ENCODE results near the gene ARFGEF3.

Gene ARFGEF3

DNA sequence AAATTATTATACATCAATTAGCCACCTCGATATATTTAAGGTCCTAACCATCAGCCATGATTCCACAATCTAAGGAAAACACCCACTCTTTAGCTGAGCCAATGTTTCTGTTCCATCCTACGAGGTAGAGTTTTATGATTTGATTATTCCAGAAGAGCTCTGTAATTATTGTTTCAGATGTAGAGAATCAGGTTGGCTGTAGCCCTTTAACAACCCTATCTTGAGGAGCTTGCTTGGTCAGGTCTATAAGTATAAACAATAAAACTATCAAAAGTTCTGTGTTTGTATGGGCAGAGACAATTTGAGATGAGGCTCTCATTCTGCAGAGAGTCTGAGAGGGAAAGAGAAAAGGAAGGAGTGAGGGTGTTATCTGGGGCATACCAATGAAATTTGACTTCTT is 56.7 kb downstream of the ARFGEF3 start, which contains the start of gene PBOV1:
Gene PBOV1, minus strand, starts transcription at position 43 of the 400 bp plus-strand sequence. CDS start 96 bp downstream, outside the sequence.
- DNase-seq: no peak

DNA sequence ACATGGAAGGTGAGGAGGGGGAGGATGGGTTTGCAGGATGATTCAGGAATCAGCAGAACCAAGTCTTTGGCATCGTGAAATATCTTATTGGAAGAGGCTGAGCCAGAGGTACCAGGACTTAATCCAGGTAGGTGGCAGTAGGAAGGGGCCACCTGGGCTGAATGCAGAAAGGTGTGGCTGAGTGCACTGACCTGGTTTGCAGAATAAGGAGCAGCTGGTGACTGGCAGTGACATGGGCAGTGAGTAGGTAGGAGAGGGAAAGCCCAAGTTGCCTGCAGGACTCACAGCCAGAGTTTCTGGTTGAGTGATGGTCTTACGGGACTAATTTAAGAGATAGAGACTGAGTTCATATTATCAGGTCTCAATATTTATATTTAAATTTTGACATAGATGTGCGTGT is 57.7 kb downstream of the ARFGEF3 start:
- no peak for DNase-seq

DNA sequence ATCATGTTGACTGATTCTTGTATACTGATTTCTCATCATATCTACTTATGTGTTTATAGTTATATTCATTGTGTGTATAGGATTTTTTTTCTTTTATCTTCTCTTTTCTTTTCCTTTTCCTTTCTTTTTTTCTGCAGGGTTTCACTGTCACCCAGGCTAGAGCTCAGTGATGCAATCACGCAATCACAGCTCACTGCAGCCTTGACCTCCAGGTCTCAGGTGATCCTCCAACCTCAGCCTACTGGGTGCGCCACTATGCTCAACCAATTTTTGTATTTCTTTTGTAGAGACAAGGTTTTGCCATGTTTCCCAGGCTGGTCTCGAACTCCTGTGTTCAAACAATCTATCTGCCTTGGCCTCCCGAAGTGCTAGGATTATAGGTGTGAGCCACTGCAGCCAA is 58.2 kb downstream of the ARFGEF3 start:
- DNase-seq: no peak

DNA sequence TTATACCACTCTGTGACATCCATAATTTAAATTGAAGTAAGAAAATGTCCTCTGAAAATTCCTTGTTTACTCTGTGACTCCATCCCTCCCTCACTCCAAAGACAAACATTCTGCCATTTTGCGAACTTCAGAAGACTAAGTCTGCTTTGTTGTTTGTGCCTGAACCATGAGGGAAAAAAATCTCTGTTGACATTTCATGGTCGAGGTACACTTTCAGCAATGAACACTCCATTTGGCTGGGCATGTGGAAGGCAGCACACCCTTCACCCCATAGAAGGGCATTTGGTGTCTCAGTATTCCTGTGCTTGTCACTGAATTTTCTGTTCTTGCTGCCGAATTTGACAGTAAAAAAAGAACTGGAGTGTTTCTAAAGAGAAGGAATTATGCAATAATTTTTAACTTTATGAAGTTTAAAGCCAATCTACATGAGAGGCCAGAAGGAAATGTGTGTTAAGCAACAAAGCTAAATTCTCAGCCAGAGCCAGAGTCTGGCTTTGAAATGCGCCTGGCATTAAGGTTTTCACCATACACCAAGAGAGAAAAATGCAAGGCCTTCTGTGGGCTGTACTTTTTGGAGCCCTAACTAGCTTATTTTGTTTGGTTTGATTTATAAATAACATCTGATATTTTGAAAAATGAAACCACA is 61.3 kb downstream of the ARFGEF3 start:
- DNase-seq: no peak

DNA sequence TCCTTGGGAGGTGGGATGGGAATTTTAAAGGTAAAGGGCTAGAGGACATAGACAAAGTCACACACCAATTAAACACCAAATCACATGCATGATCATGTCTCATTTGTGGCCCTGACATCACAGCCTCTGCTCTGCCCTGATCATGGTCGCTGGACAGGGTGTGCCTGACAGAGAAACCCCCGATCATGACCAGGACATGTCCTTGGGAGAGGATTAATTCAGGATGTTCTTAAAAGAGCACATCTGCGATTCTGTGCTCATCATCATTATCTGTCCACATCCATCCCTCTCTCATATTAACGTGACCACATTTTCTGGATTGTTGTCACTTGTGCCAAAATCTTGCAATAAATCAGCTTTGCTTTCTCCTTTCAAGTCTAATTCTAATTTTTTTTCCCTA is 64.2 kb downstream of the ARFGEF3 start:
- no peak for DNase-seq

DNA sequence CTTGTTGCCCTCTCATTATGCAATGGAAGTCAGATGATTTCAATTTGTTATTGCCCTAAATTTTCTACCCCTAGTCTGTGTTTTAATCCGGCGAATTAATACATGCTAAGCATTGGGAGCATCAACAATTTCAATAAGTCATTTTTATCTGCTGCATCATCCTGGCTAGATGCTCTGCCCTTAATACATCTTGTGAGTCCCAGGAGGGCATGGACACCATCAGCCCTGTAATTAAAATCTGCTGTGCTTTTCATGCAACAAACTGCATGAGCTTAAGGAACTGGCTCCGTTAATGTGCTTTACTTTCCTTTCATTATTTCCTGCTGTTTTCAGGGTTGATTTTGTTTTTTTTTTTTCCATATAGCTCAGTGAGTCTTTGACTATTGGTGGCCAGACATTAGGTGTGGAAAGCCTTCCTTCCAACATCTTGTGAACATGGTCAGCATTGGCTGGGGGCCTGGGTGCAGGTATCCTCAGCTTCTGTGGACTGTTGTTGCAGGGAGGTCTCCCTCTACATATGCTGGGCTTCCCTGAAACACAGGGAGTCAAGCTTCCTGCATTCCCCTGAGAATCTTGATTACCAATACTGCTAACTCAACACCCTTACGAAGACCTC is 65.1 kb downstream of the ARFGEF3 start:
- DNase-seq: no peak

DNA sequence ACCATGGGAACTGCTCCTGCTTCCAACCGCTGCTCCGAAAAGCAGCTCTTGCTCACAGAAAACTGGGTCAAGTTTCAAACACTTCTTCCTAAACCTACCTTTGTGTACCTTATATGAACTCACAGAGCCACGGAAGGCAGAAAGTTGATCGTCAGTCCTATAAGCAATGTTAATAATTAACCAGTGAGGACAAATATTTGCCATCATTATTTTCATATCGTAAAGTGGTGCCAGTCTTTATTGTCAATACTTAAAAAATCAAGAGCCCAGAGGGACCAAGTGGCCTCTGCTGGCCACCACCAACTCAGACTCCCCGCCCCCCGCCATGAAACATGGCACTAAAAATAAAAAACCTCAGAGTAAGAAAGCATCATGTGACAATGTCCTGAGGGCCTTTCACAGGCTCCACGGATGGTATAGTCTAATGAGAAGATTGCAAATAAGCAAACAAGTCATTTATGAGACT is 65.6 kb downstream of the ARFGEF3 start:
- no peak for DNase-seq

DNA sequence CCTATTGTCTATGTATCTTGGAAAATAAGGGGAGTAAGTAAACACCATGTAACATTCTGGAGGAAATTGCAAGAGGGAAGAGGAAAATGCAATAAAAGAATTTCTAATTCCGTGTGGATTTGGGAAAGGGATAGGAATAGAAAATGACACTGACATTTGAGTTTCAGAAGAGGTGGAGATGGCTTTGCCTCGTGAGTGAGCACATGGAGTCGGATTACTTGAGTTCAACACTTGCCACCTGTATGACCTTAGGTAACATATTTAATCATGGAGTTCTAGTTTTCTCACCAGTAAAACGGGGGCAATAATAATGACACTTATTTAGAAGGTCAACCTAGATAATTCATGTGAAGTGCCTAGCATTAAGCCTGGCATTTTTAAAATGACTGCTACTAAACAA is 67.3 kb downstream of the ARFGEF3 start:
- DNase-seq: no peak

DNA sequence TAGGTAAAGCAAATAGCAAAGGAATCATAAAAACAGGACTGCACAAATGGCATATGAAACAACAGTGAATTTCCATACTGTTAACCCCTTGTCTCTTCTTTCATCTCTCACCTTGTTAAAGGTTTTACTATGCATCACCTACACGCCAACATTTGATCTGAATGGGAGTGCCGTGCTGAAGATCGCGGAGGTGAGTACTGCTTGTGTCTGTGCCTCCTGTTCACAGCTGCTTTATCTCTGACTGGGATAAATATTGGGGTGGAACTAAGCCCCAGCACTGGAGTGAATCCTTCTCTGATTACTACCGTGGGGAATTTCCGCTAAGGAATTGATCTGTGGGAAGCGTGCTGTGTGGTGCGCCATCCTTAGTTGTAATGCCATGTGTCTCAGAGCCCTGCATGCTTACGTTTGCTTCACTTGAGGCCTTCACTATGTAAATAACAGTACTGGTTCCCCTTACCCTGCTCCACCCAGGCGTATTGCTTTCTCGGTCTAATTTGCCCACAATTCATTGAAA is 68.0 kb downstream of the ARFGEF3 start:
- no peak for DNase-seq

DNA sequence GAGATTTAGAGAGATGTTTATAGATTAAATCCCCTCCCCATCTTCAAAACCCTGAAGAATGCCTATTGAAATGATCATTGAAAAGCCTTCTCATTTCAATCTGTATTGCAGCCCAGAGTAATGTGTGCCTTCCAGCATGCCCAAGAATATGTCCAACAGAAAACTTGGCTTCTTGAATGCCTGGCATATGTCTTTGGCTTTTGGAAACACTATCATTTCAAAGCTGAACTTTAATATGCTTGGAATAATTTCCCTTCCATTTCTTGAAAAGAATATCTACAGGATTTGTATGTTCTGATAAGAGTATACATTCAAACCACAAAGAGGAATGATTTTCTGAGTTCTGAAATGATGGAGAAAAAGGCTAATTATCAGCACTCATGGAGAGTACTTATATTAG is 68.5 kb downstream of the ARFGEF3 start:
- DNase-seq: no peak

DNA sequence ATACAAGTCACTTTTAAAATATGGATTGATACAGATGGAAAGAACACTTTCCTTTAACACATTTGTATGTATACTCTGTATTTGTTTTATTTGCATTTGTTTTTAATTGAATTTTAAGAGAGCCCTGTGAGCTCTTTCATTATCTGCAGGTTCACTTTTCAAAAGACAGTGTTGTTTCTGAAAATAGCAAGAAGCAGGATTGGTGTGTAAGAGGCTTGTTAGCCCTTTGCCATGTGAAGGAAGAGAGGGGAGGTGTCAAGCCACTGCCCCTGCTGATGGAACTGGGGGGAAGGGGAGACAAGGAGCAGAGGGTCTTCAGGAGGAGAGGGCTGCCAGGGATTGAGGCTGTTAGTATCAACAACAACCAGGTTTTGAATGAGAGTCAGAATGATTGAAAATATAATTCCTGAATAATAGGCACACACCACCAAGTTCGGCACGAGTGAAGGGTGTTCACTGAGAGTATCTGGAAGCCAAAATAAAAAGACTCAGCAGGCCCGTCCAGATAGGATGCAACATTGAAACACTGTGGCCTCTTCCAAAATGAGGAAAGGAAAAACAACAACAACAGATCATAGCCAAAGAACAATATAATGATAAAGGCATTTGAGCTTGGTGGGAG is 69.1 kb downstream of the ARFGEF3 start:
- DNase-seq: no peak

DNA sequence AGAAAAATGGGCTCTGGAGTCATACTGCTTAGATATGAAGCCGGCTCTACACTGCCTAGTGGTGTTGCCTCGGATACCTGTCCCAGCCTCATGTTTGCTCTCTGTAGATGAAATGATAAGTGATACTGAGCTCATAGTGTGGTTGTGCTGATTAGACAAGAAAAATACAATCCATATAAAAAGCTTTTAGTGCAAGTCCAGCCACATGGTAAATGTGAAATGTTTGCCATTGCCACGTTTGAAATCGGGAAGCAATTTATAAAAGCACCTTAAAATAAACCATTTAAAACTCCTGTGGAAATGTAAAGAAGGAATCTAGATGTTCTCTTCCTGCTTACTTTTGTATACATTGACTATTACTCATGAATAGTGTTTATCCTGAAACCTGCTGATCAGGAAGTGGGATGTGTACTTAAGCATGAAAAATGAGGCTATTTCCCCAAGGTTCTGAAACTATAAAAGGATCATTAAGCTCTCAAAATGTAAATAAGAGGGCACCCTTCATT is 69.7 kb downstream of the ARFGEF3 start:
- no peak for DNase-seq

DNA sequence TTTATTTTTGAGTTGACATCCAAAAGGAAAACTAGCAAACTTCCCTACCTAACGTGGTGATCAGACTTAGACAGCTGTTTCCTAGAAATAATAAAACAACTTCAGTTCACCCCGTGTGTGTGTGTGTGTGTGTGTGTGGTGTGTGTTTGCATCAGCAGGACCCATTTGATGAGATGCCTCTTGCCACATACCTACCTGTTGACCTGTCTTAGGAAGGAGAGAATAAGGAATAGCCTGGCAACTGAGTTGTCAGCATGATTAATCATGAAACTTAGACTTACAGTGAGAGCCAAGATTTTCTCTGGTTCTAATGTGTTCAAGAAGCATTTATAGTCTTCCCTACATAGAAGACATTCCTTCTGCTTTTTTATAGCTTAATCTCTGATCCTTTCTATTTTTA is 72.6 kb downstream of the ARFGEF3 start:
- no peak for DNase-seq

DNA sequence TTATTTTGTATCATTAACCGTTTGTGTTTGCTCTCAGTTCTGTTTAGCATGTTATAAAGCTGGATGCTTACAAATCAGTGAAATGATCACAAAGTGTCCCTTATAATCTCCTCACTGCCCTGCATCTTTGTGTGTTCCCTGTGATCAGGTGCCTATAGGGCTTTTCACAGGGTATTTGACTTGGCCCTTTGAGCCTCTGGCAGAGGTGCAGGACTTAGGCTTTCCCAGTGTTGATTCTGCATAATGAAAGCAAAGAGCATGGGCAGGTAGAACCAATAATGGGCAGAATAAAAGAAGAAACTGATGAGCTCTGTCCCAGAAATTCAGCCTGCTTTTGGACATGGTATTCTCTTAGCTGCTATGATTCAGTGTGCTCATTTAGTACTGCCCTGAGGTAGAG is 73.5 kb downstream of the ARFGEF3 start:
- DNase-seq: no peak

DNA sequence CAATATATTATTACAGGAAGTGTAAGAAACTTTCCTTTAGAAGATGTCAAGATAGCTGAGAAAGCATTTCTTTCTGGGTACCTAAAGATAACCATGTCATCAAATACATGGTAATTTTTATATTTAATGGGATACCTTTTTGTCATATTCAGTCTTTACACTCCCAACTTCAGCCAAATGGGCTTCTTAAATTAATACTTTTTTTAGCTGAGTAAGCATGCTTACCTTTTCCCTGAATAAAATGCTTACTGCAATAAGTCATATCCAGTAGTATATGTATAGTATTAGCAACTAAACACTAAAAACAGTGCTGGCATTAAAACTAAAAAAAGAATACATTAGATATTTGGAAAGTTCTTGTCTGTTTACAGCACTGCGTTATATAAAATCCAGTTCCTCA is 74.0 kb downstream of the ARFGEF3 start:
- no peak for DNase-seq

DNA sequence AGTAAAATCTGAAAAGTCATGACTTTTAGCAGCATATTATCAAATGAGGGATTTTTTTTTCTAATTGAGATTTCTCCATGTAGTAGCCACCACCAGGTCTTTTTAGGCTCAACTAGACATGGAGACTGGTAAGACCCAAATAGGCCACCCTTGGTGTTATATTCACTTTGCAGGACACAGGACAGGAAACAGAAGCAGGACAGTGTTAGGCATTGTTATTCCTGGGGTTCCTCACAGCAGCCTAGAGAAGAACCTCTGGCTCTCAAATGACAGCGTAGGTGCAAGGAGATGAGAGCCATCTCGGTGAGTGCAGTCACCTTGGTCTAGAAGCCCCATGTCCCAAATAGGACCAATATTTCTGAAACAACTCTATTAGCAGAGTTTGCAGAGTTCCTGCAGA is 75.7 kb downstream of the ARFGEF3 start:
- no peak for DNase-seq

DNA sequence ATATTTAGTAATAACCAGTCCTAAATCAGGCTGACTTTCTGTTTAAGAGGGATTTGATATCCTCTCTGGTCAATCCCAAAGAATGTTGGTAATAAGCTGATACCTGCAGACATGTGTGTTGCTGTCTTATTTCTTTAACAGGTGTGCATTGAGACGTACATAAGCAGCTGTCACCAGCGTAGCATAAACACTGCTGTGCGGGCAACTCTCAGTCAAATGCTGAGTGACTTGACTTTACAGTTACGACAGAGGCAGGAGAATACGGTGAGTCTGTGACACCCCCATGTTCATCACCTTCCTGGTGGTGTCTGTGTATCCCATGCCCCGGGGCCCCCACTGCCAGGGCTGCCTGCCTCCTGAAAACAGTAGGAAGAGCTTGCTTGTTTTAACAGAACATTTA is 76.6 kb downstream of the ARFGEF3 start:
- DNase-seq: no peak

DNA sequence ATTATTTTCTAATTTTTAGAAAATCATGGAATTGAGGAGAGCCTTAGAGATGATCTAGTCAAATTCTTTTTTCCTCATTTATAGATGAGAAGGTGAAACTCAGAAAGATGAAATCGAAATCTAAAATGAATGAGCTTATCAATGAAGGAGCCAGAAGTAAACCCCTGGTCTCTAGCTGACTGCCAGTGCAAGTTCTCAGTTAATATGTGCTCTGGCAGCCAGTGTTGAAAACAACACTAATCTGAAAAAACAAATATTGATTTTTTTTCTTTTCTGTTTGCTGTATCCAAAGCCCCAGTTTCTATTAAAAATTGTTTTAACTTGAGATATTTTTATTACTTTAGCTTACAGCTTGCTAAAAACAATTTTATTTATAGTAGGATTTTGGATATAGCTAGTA is 78.0 kb downstream of the ARFGEF3 start:
- no peak for DNase-seq

DNA sequence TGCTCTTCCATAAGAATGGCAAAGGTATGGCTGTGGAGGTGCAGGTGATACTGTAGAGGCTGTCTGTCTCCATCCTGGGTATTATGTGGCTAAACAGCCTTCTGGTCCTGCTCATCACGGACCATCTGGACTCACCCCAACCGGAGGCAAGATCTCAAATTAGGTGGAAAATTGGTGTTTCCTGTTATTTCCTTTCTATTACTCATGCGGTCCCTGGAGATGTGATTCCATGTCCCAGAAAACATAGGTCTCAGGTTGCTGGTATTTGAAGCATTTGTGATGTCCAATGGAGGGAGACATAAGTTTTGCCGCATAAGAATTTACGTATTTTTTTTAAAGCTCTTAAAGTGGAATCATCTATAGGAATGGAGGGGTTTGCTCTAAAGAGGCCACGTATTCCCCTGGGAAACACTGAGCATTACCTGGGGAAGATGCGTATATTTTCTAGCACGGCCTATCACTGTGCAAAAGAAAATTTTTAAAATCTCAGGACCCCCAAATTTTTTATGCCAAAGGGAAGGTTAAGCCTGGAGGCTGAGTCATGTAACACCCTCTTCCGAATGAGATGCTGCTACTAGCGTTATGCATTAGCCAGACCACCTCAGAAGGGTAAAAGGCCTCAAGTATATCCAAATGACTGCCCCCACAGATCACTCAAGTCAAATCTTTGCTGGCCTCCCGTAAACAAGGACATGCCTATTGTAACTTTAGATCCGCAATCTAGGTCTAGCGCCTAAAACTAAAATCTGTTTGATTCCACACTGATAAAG is 78.9 kb downstream of the ARFGEF3 start:
- DNase-seq: no peak

DNA sequence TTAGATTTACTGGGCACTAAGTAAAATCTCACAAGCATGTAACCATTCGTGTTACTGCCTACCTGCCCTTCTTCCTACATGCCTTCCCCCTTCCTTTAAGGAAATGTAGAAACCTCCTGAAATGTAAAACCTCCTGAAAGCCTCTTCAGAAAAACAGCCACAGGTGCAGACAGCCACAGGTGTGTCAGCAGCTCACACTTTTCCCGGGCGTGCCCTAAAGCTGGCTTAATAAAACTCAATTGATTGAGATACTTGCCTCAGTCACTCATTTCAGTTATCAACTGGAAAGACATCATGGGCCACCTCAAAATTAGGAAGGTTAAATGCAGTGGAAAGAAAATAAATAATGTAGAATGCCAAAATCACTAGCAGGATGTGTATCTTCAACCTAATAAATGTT is 79.6 kb downstream of the ARFGEF3 start:
- DNase-seq: no peak

DNA sequence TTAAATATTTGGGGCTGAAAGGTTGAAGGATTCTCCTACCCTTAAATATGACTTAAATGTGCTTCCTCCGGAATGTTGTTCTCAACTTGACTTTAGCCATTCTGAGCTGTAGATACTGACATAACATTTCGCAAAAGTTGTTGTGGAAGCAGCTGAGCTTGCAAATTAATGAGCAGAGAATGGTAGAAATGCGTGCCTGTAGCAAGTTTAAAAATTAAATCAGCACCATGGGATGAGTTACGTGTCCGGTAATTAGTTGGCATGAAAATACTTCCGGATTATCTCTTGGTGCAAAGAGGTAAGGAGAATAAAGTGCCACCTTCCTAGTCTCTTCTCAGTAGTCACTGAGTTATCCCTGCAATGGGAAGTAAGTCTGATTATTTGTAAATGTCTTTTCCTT is 80.2 kb downstream of the ARFGEF3 start:
- no peak for DNase-seq

DNA sequence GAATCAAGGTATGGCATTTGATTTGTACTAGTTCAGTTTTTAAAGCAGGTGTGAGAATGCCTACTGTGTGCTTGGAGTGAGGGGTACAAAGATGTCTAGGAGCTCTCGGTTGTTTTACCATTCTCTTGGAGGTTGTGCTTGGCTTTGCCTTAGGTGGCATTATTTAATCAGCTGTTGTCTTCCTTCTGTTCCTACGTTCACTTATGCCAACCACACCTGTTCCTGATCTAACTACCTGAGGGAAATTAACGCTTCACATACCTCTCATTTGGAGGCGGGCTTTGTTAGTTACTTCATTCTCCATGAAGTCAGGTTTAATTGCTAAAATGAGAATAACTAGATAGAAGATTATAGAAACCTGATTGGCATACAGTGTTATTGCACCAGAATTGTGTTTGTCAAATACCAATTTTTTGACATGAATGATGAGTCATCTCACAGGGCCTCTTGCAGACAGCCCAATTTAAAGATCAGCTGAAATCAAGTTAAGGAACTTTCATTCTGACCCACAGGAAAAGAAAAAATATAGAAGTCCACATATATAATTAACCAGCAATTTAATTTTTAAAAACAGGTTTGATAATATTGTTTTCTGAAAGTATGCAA is 81.4 kb downstream of the ARFGEF3 start:
- no peak for DNase-seq

DNA sequence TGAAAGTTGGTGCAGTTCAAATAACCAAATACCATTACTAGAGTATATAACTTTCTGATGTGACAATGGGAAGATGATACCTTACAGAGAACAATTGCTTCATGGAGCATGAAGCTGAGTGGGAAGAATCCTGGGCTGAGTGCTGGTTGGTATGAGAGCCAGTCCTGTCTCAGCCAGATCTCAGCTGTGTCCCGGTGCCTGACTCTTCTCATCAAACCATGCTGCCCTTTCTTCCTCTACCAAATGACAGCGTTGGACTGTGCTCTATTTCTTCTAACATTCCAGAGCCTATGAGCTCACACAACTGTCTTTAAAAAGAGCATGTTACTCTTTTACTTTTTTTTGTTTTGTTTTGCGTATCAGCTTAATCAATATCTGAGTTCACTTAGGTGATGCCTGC is 84.0 kb downstream of the ARFGEF3 start:
- DNase-seq: no peak
